CD4-positive, CD25-positive, alpha-beta regulatory T cell (primary cell): Measurements from ENCODE around the gene PRPF38B. TPM values are rescaled to one million over a fixed set of nuclear protein-coding genes. Genes with fewer than 3 reads are reported as not detected.

Experiments
- ATAC-seq, 2 donors: fragments of 150-1000 bp; cut with Tn5 transposase; one replicate each; pipeline ENCODE4 v1.10.0; 2021; ENCODE audit warnings: low read depth in 2 of 2, moderate number of reproducible peaks in 2 of 2, moderate library complexity in 1 of 2
- DNase-seq, 3 donors: peaks; one replicate each; pipeline versions ENCODE4 v3.0.0 to v3.0.0-alpha.2; 2012 to 2022; ENCODE audit warnings: mixed read lengths in 1 of 3
- H3K27ac ChIP-seq: one replicate; pipeline ENCODE4 v1.7.0; 2013; ENCODE audit warnings: mild to moderate bottlenecking, low read length; ENCODE audit not compliant: insufficient read depth, poor library complexity, severe bottlenecking
- H3K27me3 ChIP-seq: one replicate; pipeline ENCODE4 v1.7.0; 2013; ENCODE audit warnings: low read length; ENCODE audit not compliant: control insufficient read depth, insufficient read depth
- H3K36me3 ChIP-seq: one replicate; pipeline ENCODE4 v1.7.0; 2013; ENCODE audit warnings: mild to moderate bottlenecking, low read length, moderate library complexity; ENCODE audit not compliant: control insufficient read depth, insufficient read depth
- H3K4me1 ChIP-seq: 2 replicates; pipeline ENCODE4 v1.7.0; 2013; ENCODE audit warnings: mild to moderate bottlenecking, low read length; ENCODE audit not compliant: insufficient read depth, control insufficient read depth, poor library complexity, severe bottlenecking
- H3K4me3 ChIP-seq: one replicate; pipeline ENCODE4 v1.7.0; 2013; ENCODE audit warnings: low read depth, mild to moderate bottlenecking, low read length, moderate library complexity
- H3K9me3 ChIP-seq, 2 experiments: 1 replicate in 1 of 2; 2 replicates in 1 of 2; pipeline ENCODE4 v1.7.0; 2013; ENCODE audit warnings: low read length in 2 of 2, mild to moderate bottlenecking in 1 of 2, moderate library complexity in 1 of 2; ENCODE audit not compliant: control insufficient read depth in 2 of 2
- H3K27ac Mint-ChIP-seq, 3 donors: one replicate each; pipeline ENCODE4 v1.8.0; 2020 to 2022; ENCODE audit warnings: mild to moderate bottlenecking in 3 of 3, mixed read lengths in 3 of 3, moderate library complexity in 2 of 3
- H3K27me3 Mint-ChIP-seq: one replicate; pipeline ENCODE4 v1.8.0; 2022; ENCODE audit warnings: mild to moderate bottlenecking, mixed read lengths
- H3K36me3 Mint-ChIP-seq: one replicate; pipeline ENCODE4 v1.8.0; 2020; ENCODE audit warnings: mixed read lengths
- H3K4me1 Mint-ChIP-seq, 4 donors: one replicate each; pipeline ENCODE4 v1.8.0; 2020 to 2022; ENCODE audit warnings: mixed read lengths in 4 of 4, mild to moderate bottlenecking in 1 of 4
- H3K4me3 Mint-ChIP-seq, 4 donors: one replicate each; pipeline ENCODE4 v1.8.0; 2020 to 2022; ENCODE audit warnings: mild to moderate bottlenecking in 4 of 4, mixed read lengths in 4 of 4, moderate library complexity in 3 of 4
- H3K9me3 Mint-ChIP-seq, 7 donors: one replicate each; pipeline ENCODE4 v1.8.0; 2020 to 2022; ENCODE audit warnings: mixed read lengths in 7 of 7, mild to moderate bottlenecking in 3 of 7, moderate library complexity in 2 of 7
- polyA plus RNA-seq, 4 donors: library from polyadenylated mRNA; unstranded; fragments of 300-500 nt; fragmentation: Illumina TruSeq; gene quantifications; one replicate each; pipeline ENCODE4 v1.2.3, GENCODE V29; 2021
- total RNA-seq: library from RNA; stranded (reverse); gene quantifications from one replicate; pipeline ENCODE4 v1.2.3, GENCODE V29; 2022

The PRPF38B gene
- total and polyA plus RNA-seq, 5 donors from 2014 or later = 18.9 to 132 (median 20.6) TPM

- H3K36me3 Mint-ChIP-seq = peaks cover 3% of the 10 kb centered on the region
These were observed 6.6 kb upstream of the PRPF38B start for GRCh38 chr1:108685529-108685928.

GRCh38 chr1:108686614-108687313, 5.3 kb upstream of the PRPF38B start:
- H3K4me1 Mint-ChIP-seq = peaks cover 11 to 17% (median 14%) of the 10 kb centered on the region in 4 donors
- no peaks in the 10 kb centered on the region for H3K9me3 Mint-ChIP-seq
- peaks cover 23% of the 10 kb centered on the region for H3K27me3 Mint-ChIP-seq
- H3K36me3 Mint-ChIP-seq = peaks cover under 1% of the 10 kb centered on the region
- Histone ChIP-seq H3K27me3 (peaks cover 13% of the 10 kb centered on the region), H3K9me3 (no peaks in the 10 kb centered on the region), H3K4me3 (no peak overlapping the region), H3K27ac (no peak overlapping the region), H3K4me1 (peaks cover 13% of the 10 kb centered on the region), H3K36me3 (no peaks in the 10 kb centered on the region)
- no peak overlapping the region for H3K27ac Mint-ChIP-seq
- ATAC-seq (no peak), DNase-seq (no peak)
- no peak overlapping the region for H3K4me3 Mint-ChIP-seq

More at GRCh38 chr1:108685529-108685928, 6.6 kb upstream of the PRPF38B start:
- H3K9me3 Mint-ChIP-seq = no peaks in the 10 kb centered on the region
- no peak for DNase-seq
- H3K27me3 ChIP-seq = peaks cover 13% of the 10 kb centered on the region
- no peak overlapping the region for H3K27ac Mint-ChIP-seq
- H3K4me3 ChIP-seq = no peak overlapping the region
- H3K27ac ChIP-seq = no peak overlapping the region
- peaks cover 2 to 5% (median 3%) of the 10 kb centered on the region in 4 donors for H3K4me1 Mint-ChIP-seq
- H3K4me3 Mint-ChIP-seq = no peak overlapping the region
- H3K4me1 ChIP-seq = peaks cover under 1% of the 10 kb centered on the region
- H3K27me3 Mint-ChIP-seq = peaks cover 22% of the 10 kb centered on the region
- no peaks in the 10 kb centered on the region for H3K9me3 ChIP-seq
- no peaks in the 10 kb centered on the region for H3K36me3 ChIP-seq
- ATAC-seq = no peak

- peak overlapping the region; percentile 95 to 100 (median 98) for H3K27ac Mint-ChIP-seq
- DNase-seq (no peak), ATAC-seq (no peak)
- peaks cover 13% of the 10 kb centered on the region for H3K36me3 Mint-ChIP-seq
- peak overlapping the region; percentile 91 to 100 (median 94) for H3K4me3 Mint-ChIP-seq
- peaks cover 11% of the 10 kb centered on the region for H3K36me3 ChIP-seq
- H3K9me3 Mint-ChIP-seq = no peaks in the 10 kb centered on the region
- peaks cover 5% of the 10 kb centered on the region for H3K27me3 Mint-ChIP-seq
- H3K4me1 ChIP-seq = peaks cover 50% of the 10 kb centered on the region
- no peaks in the 10 kb centered on the region for H3K27me3 ChIP-seq
- H3K27ac ChIP-seq = peak overlapping the region; percentile 99
- peak overlapping the region; percentile 92 for H3K4me3 ChIP-seq
- H3K4me1 Mint-ChIP-seq = peaks cover 22 to 39% (median 34%) of the 10 kb centered on the region in 4 donors
- H3K9me3 ChIP-seq = no peaks in the 10 kb centered on the region
These were observed 775 bp upstream of the PRPF38B start for GRCh38 chr1:108691128-108691941.

- Histone ChIP-seq H3K36me3 (peaks cover 27% of the 10 kb centered on the region), H3K27ac (peak overlapping the region; percentile 99), H3K4me1 (peaks cover 62% of the 10 kb centered on the region), H3K9me3 (no peaks in the 10 kb centered on the region), H3K4me3 (peak overlapping the region; percentile 98), H3K27me3 (no peaks in the 10 kb centered on the region)
- Mint-ChIP-seq H3K27ac (peak overlapping the region; percentile 95 to 100 (median 98)), H3K27me3 (peaks cover 5% of the 10 kb centered on the region), H3K4me3 (peak overlapping the region; percentile 91 to 100 (median 94)), H3K4me1 (peaks cover 32 to 55% (median 42%) of the 10 kb centered on the region in 4 donors), H3K9me3 (no peaks in the 10 kb centered on the region), H3K36me3 (peaks cover 24% of the 10 kb centered on the region)
- peak; percentile 75 to 95 (median 91) for DNase-seq
- ATAC-seq = peak; percentile 81 to 84
These were observed 880 bp downstream of the PRPF38B start for GRCh38 chr1:108692724-108693655.

DNA sequence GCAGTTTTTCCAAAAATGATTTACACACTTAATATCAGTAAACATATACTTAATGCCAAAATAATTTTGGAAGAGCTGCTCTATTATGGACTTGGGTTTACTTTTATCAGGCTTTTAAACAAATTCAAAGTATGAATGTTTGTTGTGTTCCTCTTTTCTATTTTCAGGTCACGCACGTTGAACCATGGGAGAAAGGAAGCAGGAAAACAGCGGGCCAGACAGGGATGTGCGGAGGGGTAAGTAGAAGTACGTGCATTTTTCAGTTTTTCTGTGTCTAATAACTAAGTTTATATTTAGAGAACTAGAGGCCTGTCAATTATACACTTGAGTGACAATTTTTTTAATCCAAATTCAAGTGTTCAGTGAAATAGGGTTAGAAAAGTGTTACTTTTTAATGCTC, 3.4 kb downstream of the PRPF38B start:
- DNase-seq (no peak), ATAC-seq (no peak)
- Mint-ChIP-seq H3K27me3 (peaks cover 5% of the 10 kb centered on the region), H3K27ac (peak overlapping the region; percentile 10 to 91 (median 75)), H3K9me3 (no peaks in the 10 kb centered on the region), H3K4me3 (peak overlapping the region; percentile 73 to 94 (median 86)), H3K36me3 (peaks cover 44% of the 10 kb centered on the region), H3K4me1 (peaks cover 44 to 75% (median 59%) of the 10 kb centered on the region in 4 donors)
- Histone ChIP-seq H3K4me1 (peaks cover 70% of the 10 kb centered on the region), H3K36me3 (peaks cover 53% of the 10 kb centered on the region), H3K27me3 (no peaks in the 10 kb centered on the region), H3K9me3 (no peaks in the 10 kb centered on the region), H3K27ac (peak overlapping the region; percentile 99), H3K4me3 (peak overlapping the region; percentile 98)

GRCh38 chr1:108699375-108700332, 7.5 kb downstream of the PRPF38B start:
- H3K9me3 ChIP-seq = no peaks in the 10 kb centered on the region
- peak overlapping the region; percentile 61 for H3K27ac ChIP-seq

More at GRCh38 chr1:108699375-108700332, 7.5 kb downstream of the PRPF38B start:
- Histone ChIP-seq H3K4me3 (peak overlapping the region; percentile 73), H3K4me1 (peaks cover 52% of the 10 kb centered on the region), H3K36me3 (peaks cover 67% of the 10 kb centered on the region), H3K27me3 (no peaks in the 10 kb centered on the region)
- peak overlapping the region; percentile 81 to 94 (median 93) for H3K27ac Mint-ChIP-seq
- H3K27me3 Mint-ChIP-seq = no peaks in the 10 kb centered on the region
- no peaks in the 10 kb centered on the region for H3K9me3 Mint-ChIP-seq
- H3K4me3 Mint-ChIP-seq = peak overlapping the region; percentile 67 to 85 (median 76)
- peaks cover 35 to 90% (median 53%) of the 10 kb centered on the region in 4 donors for H3K4me1 Mint-ChIP-seq
- DNase-seq = no peak
- no peak for ATAC-seq
- H3K36me3 Mint-ChIP-seq = peaks cover 40% of the 10 kb centered on the region
